H9 (cell line): ENCODE results near the gene UNC79. TPM values are rescaled to one million over a fixed set of nuclear protein-coding genes. Genes with fewer than 3 reads are reported as not detected.

Experiments
- DNase-seq: peaks from one replicate; pipeline ENCODE4 v3.0.0-alpha.2; 2017
- H2AFZ ChIP-seq: one replicate; pipeline ENCODE4 v1.6.1; 2013; ENCODE audit warnings: mild to moderate bottlenecking, low read length, control low read depth, moderate library complexity
- H2AK5ac ChIP-seq: 2 replicates; pipeline ENCODE4 v1.6.1; 2013; ENCODE audit warnings: low read length, control low read depth, mixed read lengths; ENCODE audit not compliant: insufficient read length
- H2BK120ac ChIP-seq: one replicate; pipeline ENCODE4 v1.6.1; 2013; ENCODE audit warnings: low read depth, mild to moderate bottlenecking, low read length, control low read depth, inconsistent platforms; ENCODE audit not compliant: poor library complexity, severe bottlenecking
- H2BK12ac ChIP-seq: 2 replicates; pipeline ENCODE4 v1.6.1; 2013; ENCODE audit warnings: low read length, control low read depth, mixed read lengths, low read depth; ENCODE audit not compliant: insufficient read length
- H2BK15ac ChIP-seq: 2 replicates; pipeline ENCODE4 v1.6.1; 2013; ENCODE audit warnings: low read depth, low read length, control low read depth
- H2BK20ac ChIP-seq: one replicate; pipeline ENCODE4 v1.6.1; 2013; ENCODE audit warnings: low read depth, mild to moderate bottlenecking, low read length, control low read depth, inconsistent platforms; ENCODE audit not compliant: poor library complexity, severe bottlenecking
- H2BK5ac ChIP-seq: 2 replicates; pipeline ENCODE4 v1.6.1; 2013; ENCODE audit warnings: low read length, control low read depth, mixed read lengths; ENCODE audit not compliant: insufficient read length
- H3K14ac ChIP-seq: 2 replicates; pipeline ENCODE4 v1.6.1; 2013; ENCODE audit warnings: low read length, control low read depth; ENCODE audit not compliant: insufficient read depth
- H3K18ac ChIP-seq: 2 replicates; pipeline ENCODE4 v1.6.1; 2013; ENCODE audit warnings: low read depth, mild to moderate bottlenecking, mixed read lengths, low read length, control low read depth; ENCODE audit not compliant: insufficient read length
- H3K23ac ChIP-seq: 2 replicates; pipeline ENCODE4 v1.6.1; 2013; ENCODE audit warnings: low read length, control low read depth, mixed read lengths, low read depth; ENCODE audit not compliant: insufficient read length
- H3K23me2 ChIP-seq: 2 replicates; pipeline ENCODE4 v1.6.1; 2013; ENCODE audit warnings: low read depth, mild to moderate bottlenecking, mixed read lengths, low read length, control low read depth; ENCODE audit not compliant: insufficient read length, poor library complexity, severe bottlenecking
- H3K27ac ChIP-seq: 2 replicates; pipeline ENCODE4 v1.5.1; 2013; ENCODE audit warnings: low read length, control low read depth, mixed read lengths, low read depth; ENCODE audit not compliant: insufficient read length
- H3K27me3 ChIP-seq: 2 replicates; pipeline ENCODE4 v1.6.1; 2013; ENCODE audit warnings: low read length, control low read depth, inconsistent platforms; ENCODE audit not compliant: insufficient read depth
- H3K4ac ChIP-seq: 2 replicates; pipeline ENCODE4 v1.6.1; 2013; ENCODE audit warnings: low read depth, mild to moderate bottlenecking, control low read depth, inconsistent platforms, low read length, moderate library complexity
- H3K4me1 ChIP-seq: 2 replicates; pipeline ENCODE4 v1.6.1; 2013; ENCODE audit warnings: low read length, control low read depth, inconsistent platforms; ENCODE audit not compliant: insufficient read depth
- H3K4me2 ChIP-seq: 2 replicates; pipeline ENCODE4 v1.6.1; 2013; ENCODE audit warnings: low read length, control low read depth, mixed read lengths; ENCODE audit not compliant: insufficient read length, insufficient read depth
- H3K56ac ChIP-seq: 2 replicates; pipeline ENCODE4 v1.6.1; 2013; ENCODE audit warnings: low read depth, mild to moderate bottlenecking, mixed read lengths, low read length, control low read depth; ENCODE audit not compliant: insufficient read length
- H3K79me1 ChIP-seq: 2 replicates; pipeline ENCODE4 v1.6.1; 2013; ENCODE audit warnings: low read depth, mild to moderate bottlenecking, moderate library complexity, low read length, control low read depth, inconsistent platforms; ENCODE audit not compliant: insufficient read depth, poor library complexity, severe bottlenecking
- H3K79me2 ChIP-seq: 2 replicates; pipeline ENCODE4 v1.6.1; 2013; ENCODE audit warnings: low read length, control low read depth, inconsistent platforms; ENCODE audit not compliant: insufficient read depth
- H3K9ac ChIP-seq: 2 replicates; pipeline ENCODE4 v1.6.1; 2013; ENCODE audit warnings: low read length, control low read depth, mixed read lengths; ENCODE audit not compliant: insufficient read length; ENCODE audit errors: extremely low read depth
- H3K9me3 ChIP-seq: one replicate; pipeline ENCODE4 v1.6.1; 2013; ENCODE audit warnings: low read depth, low read length, inconsistent platforms; ENCODE audit not compliant: control insufficient read depth
- H3T11ph ChIP-seq: one replicate; pipeline ENCODE4 v1.6.1; 2013; ENCODE audit warnings: mild to moderate bottlenecking, low read length, control low read depth, inconsistent platforms
- H4K20me1 ChIP-seq: one replicate; pipeline ENCODE4 v1.6.1; 2013; ENCODE audit not compliant: control insufficient read depth, insufficient read length, insufficient read depth
- H4K5ac ChIP-seq: 2 replicates; pipeline ENCODE4 v1.6.1; 2013; ENCODE audit warnings: low read depth, mild to moderate bottlenecking, mixed read lengths, low read length, control low read depth; ENCODE audit not compliant: insufficient read length
- H4K8ac ChIP-seq: replicated peaks from 2 replicates; pipeline ENCODE4 v1.6.1; 2013; ENCODE audit warnings: low read length, control low read depth, mixed read lengths, low read depth; ENCODE audit not compliant: insufficient read length
- H4K91ac ChIP-seq: 2 replicates; pipeline ENCODE4 v1.6.1; 2013; ENCODE audit warnings: low read depth, mild to moderate bottlenecking, moderate library complexity, mixed read lengths, low read length, control low read depth; ENCODE audit not compliant: insufficient read length
- H3K27ac Mint-ChIP-seq, 3 experiments: 2 replicates in 2 of 3; 3 replicates in 1 of 3; pipeline ENCODE4 v1.8.0; 2020 to 2021; ENCODE audit warnings: mixed read lengths in 3 of 3, mild to moderate bottlenecking in 1 of 3, moderate library complexity in 1 of 3
- H3K27me3 Mint-ChIP-seq: 2 replicates; pipeline ENCODE4 v1.8.0; 2021; ENCODE audit warnings: low read depth, mild to moderate bottlenecking, moderate library complexity, mixed read lengths
- H3K36me3 Mint-ChIP-seq, 3 experiments: 2 replicates in 2 of 3; 3 replicates in 1 of 3; pipeline ENCODE4 v1.8.0; 2020 to 2021; ENCODE audit warnings: low read depth in 3 of 3, mixed read lengths in 3 of 3; ENCODE audit not compliant: insufficient read depth in 1 of 3
- H3K4me1 Mint-ChIP-seq, 2 experiments: 2 replicates each; pipeline ENCODE4 v1.8.0; 2020; ENCODE audit warnings: mixed read lengths in 2 of 2
- H3K4me3 Mint-ChIP-seq, 2 experiments: 2 replicates in 1 of 2; 3 replicates in 1 of 2; pipeline ENCODE4 v1.8.0; 2020 to 2021; ENCODE audit warnings: mild to moderate bottlenecking in 2 of 2, mixed read lengths in 2 of 2, moderate library complexity in 1 of 2
- H3K9me3 Mint-ChIP-seq, 2 experiments: 2 replicates in 1 of 2; 3 replicates in 1 of 2; pipeline ENCODE4 v1.8.0; 2020; ENCODE audit warnings: mild to moderate bottlenecking in 2 of 2, mixed read lengths in 2 of 2, moderate library complexity in 1 of 2
- WGBS: extraction: QIAGEN DNeasy Blood & Tissue Kit; methylation state at CpG from one replicate; pipeline ENCODE4 v1.1.7; 2013; ENCODE audit warnings: missing lambda C conversion rate, low lambda C conversion rate, mixed read lengths; ENCODE audit not compliant: insufficient read length; ENCODE audit errors: extremely low coverage; 5-methylcytosine and 5-hydroxymethylcytosine counted together
- total RNA-seq: library from RNA; stranded (reverse); gene quantifications from 2 replicates; pipeline ENCODE4 v1.2.1, GENCODE V29; 2021
- TF ChIP-seq, protein P1 (sequence below): fragments of 200-600 bp; sonication (generic); conservative IDR thresholded peaks from 3 replicates; pipeline ENCODE4 v1.8.0; 2021; ENCODE audit warnings: antibody characterized with exemption, mild to moderate bottlenecking

The UNC79 gene
- total RNA-seq, 1 experiment from 2014 or later, result 3.0 TPM

GRCh38 chr14:93544212-93544611 lies 113.5 kb downstream of the UNC79 start:
- Histone ChIP-seq H4K91ac (no peak overlapping the region), H3T11ph (no peak overlapping the region), H3K79me1 (no peaks in the 10 kb centered on the region), H3K9me3 (no peaks in the 10 kb centered on the region), H4K20me1 (no peaks in the 10 kb centered on the region), H3K27ac (no peak overlapping the region), H2BK5ac (no peak overlapping the region), H3K18ac (no peak overlapping the region), H2AK5ac (no peak overlapping the region), H3K79me2 (no peaks in the 10 kb centered on the region), H2BK120ac (no peak overlapping the region), H3K4me2 (no peak overlapping the region), H4K5ac (no peak overlapping the region), H3K27me3 (no peaks in the 10 kb centered on the region), H3K23me2 (no peaks in the 10 kb centered on the region), H3K4me1 (no peaks in the 10 kb centered on the region), H4K8ac (no peak overlapping the region), H3K56ac (no peak overlapping the region), H2AFZ (no peak overlapping the region), H2BK15ac (no peak overlapping the region), H2BK12ac (no peak overlapping the region), H3K4ac (no peak overlapping the region), H3K14ac (no peak overlapping the region), H3K23ac (no peak overlapping the region), H2BK20ac (no peak overlapping the region), H3K9ac (no peak overlapping the region)
- Mint-ChIP-seq H3K4me1 (no peaks in the 10 kb centered on the region), H3K36me3 (no peaks in the 10 kb centered on the region), H3K27ac (no peak overlapping the region), H3K4me3 (no peak overlapping the region), H3K27me3 (no peaks in the 10 kb centered on the region), H3K9me3 (no peaks in the 10 kb centered on the region)
- DNase-seq, result no peak
- TF ChIP-seq, protein P1, sequence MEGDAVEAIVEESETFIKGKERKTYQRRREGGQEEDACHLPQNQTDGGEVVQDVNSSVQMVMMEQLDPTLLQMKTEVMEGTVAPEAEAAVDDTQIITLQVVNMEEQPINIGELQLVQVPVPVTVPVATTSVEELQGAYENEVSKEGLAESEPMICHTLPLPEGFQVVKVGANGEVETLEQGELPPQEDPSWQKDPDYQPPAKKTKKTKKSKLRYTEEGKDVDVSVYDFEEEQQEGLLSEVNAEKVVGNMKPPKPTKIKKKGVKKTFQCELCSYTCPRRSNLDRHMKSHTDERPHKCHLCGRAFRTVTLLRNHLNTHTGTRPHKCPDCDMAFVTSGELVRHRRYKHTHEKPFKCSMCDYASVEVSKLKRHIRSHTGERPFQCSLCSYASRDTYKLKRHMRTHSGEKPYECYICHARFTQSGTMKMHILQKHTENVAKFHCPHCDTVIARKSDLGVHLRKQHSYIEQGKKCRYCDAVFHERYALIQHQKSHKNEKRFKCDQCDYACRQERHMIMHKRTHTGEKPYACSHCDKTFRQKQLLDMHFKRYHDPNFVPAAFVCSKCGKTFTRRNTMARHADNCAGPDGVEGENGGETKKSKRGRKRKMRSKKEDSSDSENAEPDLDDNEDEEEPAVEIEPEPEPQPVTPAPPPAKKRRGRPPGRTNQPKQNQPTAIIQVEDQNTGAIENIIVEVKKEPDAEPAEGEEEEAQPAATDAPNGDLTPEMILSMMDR, result no peak
- no CpG with 5 or more reads among the region's 3 CpGs for WGBS
